Measurements from ENCODE around the gene EYA2. TPM values are rescaled to one million over a fixed set of nuclear protein-coding genes. Genes with fewer than 3 reads are reported as not detected.

Gene EYA2
- total RNA-seq, 1 donor from 2014 or later: 15.4 TPM

DNA sequence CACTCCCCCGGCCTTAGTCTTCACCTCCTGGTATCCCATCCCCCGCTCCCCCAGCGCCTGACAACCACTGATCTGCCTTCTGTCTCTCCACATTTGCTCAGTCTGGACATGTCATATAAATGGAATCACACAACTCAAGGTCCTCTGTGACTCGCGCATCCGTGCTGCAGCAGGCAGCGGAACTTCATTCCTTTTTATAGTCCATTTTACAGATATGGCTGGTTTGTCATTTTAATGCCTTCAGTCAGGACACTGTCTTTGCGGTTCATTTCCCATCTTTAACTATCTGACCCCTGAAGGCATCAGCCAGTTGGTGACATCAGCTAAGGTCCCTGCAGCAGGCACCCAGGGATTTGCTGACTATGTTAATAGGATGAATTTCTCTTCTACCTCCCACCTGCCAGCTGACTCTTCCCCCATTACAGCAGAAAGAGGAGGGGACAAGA is 336.2 kb downstream of the EYA2 start:
- Histone ChIP-seq H3K27me3 (no peaks in the 10 kb centered on the region), H3K9me3 (no peaks in the 10 kb centered on the region), H3K27ac (peak overlapping the region; percentile 17 to 72), H3K4me1 (peaks cover 8 to 14% of the 10 kb centered on the region in 2 donors), H3K36me3 (peaks cover 31 to 67% of the 10 kb centered on the region in 2 donors), H3K4me3 (no peak overlapping the region)
- DNase-seq (ENCODE audit: low spot score in 2 of 2): no peak
- intact Hi-C loops (cut with DNase I): no loop called here
- TF ChIP-seq, protein P1, sequence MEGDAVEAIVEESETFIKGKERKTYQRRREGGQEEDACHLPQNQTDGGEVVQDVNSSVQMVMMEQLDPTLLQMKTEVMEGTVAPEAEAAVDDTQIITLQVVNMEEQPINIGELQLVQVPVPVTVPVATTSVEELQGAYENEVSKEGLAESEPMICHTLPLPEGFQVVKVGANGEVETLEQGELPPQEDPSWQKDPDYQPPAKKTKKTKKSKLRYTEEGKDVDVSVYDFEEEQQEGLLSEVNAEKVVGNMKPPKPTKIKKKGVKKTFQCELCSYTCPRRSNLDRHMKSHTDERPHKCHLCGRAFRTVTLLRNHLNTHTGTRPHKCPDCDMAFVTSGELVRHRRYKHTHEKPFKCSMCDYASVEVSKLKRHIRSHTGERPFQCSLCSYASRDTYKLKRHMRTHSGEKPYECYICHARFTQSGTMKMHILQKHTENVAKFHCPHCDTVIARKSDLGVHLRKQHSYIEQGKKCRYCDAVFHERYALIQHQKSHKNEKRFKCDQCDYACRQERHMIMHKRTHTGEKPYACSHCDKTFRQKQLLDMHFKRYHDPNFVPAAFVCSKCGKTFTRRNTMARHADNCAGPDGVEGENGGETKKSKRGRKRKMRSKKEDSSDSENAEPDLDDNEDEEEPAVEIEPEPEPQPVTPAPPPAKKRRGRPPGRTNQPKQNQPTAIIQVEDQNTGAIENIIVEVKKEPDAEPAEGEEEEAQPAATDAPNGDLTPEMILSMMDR (IDR thresholded peaks at IDR 0.05): no peak

- Histone ChIP-seq H3K27ac (peak overlapping the region; percentile 48 to 72), H3K36me3 (peaks cover 27 to 67% of the 10 kb centered on the region in 2 donors), H3K4me3 (peak overlapping the region; percentile 10 to 33), H3K27me3 (no peaks in the 10 kb centered on the region), H3K4me1 (peaks cover 8 to 14% of the 10 kb centered on the region in 2 donors), H3K9me3 (no peaks in the 10 kb centered on the region)
- intact Hi-C loops (cut with DNase I): no loop called here
- TF ChIP-seq, protein P1 (IDR thresholded peaks at IDR 0.05): peak in 2 of 3 experiments; percentile 19 to 26
- no peak for DNase-seq (ENCODE audit: low spot score in 2 of 2)
Observed at GRCh38 chr20:47231382-47232039, 336.9 kb downstream of the EYA2 start.

DNA sequence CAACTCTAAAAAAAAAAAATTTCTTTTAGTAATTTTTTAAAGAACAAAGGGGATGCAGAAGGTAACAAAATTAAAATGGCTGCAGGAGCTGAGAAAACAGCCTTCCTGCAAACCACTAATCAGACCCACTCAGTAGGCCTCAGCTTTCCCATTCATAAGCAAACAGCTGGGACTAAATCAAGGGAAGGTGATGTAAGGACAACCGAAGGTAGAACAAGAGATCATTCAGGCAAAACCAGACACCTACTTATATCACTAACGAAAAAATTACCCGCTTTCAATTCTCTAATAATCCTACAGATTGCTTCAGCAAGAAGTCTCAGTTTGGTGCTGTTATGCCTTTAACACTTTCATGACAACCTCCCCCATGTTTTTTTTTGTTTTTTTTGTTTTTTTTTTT is 337.9 kb downstream of the EYA2 start:
- Histone ChIP-seq H3K27ac (peak overlapping the region; percentile 48 to 72), H3K4me3 (no peak overlapping the region), H3K27me3 (no peaks in the 10 kb centered on the region), H3K4me1 (peaks cover 8 to 14% of the 10 kb centered on the region in 2 donors), H3K9me3 (no peaks in the 10 kb centered on the region), H3K36me3 (peaks cover 23 to 66% of the 10 kb centered on the region in 2 donors)
- DNase-seq (ENCODE audit: low spot score in 2 of 2): no peak
- TF ChIP-seq, protein P1 (IDR thresholded peaks at IDR 0.05): no peak
- intact Hi-C loops (cut with DNase I): no loop called here

- Histone ChIP-seq H3K36me3 (peaks cover 31 to 66% of the 10 kb centered on the region in 2 donors), H3K4me1 (peaks cover 8 to 14% of the 10 kb centered on the region in 2 donors), H3K27ac (no peak overlapping the region), H3K27me3 (no peaks in the 10 kb centered on the region), H3K9me3 (no peaks in the 10 kb centered on the region), H3K4me3 (no peak overlapping the region)
- DNase-seq (ENCODE audit: low spot score in 2 of 2): no peak
- intact Hi-C loops (cut with DNase I): no loop called here
- TF ChIP-seq, protein P1 (IDR thresholded peaks at IDR 0.05): no peak
Observed at GRCh38 chr20:47233333-47234188, 338.9 kb downstream of the EYA2 start.

DNA sequence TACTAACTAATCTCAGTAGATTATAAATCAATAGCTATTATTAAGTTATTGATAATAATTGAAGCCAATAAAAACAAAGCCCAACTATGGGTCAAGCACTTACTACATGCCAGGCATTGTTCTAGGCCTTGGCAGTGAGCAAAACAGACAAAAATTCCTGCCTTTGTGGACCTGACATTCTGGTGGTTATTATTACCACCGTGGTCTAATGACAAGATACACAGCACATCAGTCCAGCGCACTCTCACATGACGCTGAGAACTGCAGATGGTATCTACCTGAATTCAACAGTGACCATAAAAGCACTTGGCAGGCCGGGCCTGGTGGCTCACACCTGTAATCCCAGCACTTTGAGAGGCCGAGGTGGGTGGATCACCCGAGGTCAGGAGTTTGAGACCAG is 340.5 kb downstream of the EYA2 start:
- DNase-seq (ENCODE audit: low spot score in 2 of 2): no peak
- no peak overlapping the region for H3K27ac ChIP-seq
- no peak overlapping the region for H3K4me3 ChIP-seq
- H3K4me1 ChIP-seq: peaks cover 8 to 14% of the 10 kb centered on the region in 2 donors
- peaks cover 27 to 66% of the 10 kb centered on the region in 2 donors for H3K36me3 ChIP-seq
- no peaks in the 10 kb centered on the region for H3K9me3 ChIP-seq
- no peaks in the 10 kb centered on the region for H3K27me3 ChIP-seq
- intact Hi-C loops (cut with DNase I): no loop called here
- TF ChIP-seq, protein P1 (IDR thresholded peaks at IDR 0.05): no peak
